K562 (cell line): ENCODE results near the gene CNGB1. TPM values are rescaled to one million over a fixed set of nuclear protein-coding genes. Genes with fewer than 3 reads are reported as not detected.

Experiments used
- BRD4 ChIP-seq: fragments of 200-600 bp; sonication (generic); IDR thresholded peaks from 2 replicates; pipeline ENCODE4 v1.6.1; 2017; ENCODE audit warnings: inconsistent platforms
- CBX8 ChIP-seq: fragments of 200-600 bp; sonication (generic); IDR thresholded peaks from 2 replicates; pipeline ENCODE4 v1.6.1; 2012; ENCODE audit warnings: borderline replicate concordance, mixed run types, low read depth, mild to moderate bottlenecking, moderate library complexity, mixed read lengths, low read length, control low read depth, inconsistent platforms; ENCODE audit not compliant: poor library complexity, severe bottlenecking; ENCODE audit errors: extremely low read depth
- CREM ChIP-seq: IDR thresholded peaks from 2 replicates; pipeline ENCODE4 v1.6.1; 2014; ENCODE audit warnings: antibody characterized with exemption, low read depth
- DACH1 ChIP-seq: fragments of 450-650 bp; IDR thresholded peaks from 2 replicates; pipeline ENCODE4 v1.6.1; 2018; ENCODE audit not compliant: partially characterized antibody
- DNMT1 ChIP-seq: fragments of 450-650 bp; IDR thresholded peaks from 2 replicates; pipeline ENCODE4 v1.6.1; 2016; ENCODE audit warnings: antibody characterized with exemption, mild to moderate bottlenecking
- ETV1 ChIP-seq: fragments of 450-650 bp; conservative IDR thresholded peaks from 2 replicates; pipeline ENCODE4 v1.6.1; 2016; ENCODE audit warnings: missing genetic modification characterization, control low read depth, low read depth, missing compliant biosample characterization
- ETV6 ChIP-seq, 3 experiments: fragments of 150-350 bp in 1 of 3; sonication (generic) in 1 of 3; formaldehyde crosslinking in 1 of 3; IDR thresholded peaks; 2 replicates each; pipeline versions ENCODE4 v1.6.1 to v1.8.0; 2014 to 2022; ENCODE audit warnings: borderline replicate concordance in 2 of 3, low read depth in 2 of 3, antibody characterized with exemption in 1 of 3, low read length in 1 of 3, mild to moderate bottlenecking in 1 of 3, missing genetic modification reagents in 1 of 3
- FOXP4 ChIP-seq: sonication (generic); formaldehyde crosslinking; IDR thresholded peaks from 2 replicates; pipeline ENCODE4 v1.8.0; 2022; ENCODE audit warnings: mild to moderate bottlenecking, missing genetic modification reagents, borderline replicate concordance
- HIVEP1 ChIP-seq: fragments of 250-450 bp; sonication (Bioruptor Pico); IDR thresholded peaks from 2 replicates; pipeline ENCODE4 v1.4.0; 2020; ENCODE audit warnings: mild to moderate bottlenecking
- HMGN3 ChIP-seq: IDR thresholded peaks from 2 replicates; pipeline ENCODE4 v1.6.1; 2011; ENCODE audit warnings: borderline replicate concordance, low read depth, mild to moderate bottlenecking, mixed read lengths, low read length; ENCODE audit not compliant: insufficient read length; ENCODE audit errors: extremely low read depth
- PPARD ChIP-seq: fragments of 250-450 bp; sonication (Bioruptor Pico); IDR thresholded peaks from 2 replicates; pipeline ENCODE4 v1.8.0; 2022; ENCODE audit warnings: inconsistent platforms, mild to moderate bottlenecking, moderate library complexity
- PRPF4 ChIP-seq: fragments of 200-400 bp; formaldehyde crosslinking; IDR thresholded peaks from one replicate; pipeline ENCODE4 v1.6.1; 2017; ENCODE audit warnings: low read length, low read depth, mild to moderate bottlenecking; ENCODE audit not compliant: insufficient read depth, poor library complexity, severe bottlenecking
- PTRF ChIP-seq: fragments of 450-650 bp; IDR thresholded peaks from 2 replicates; pipeline ENCODE4 v1.6.1; 2016; ENCODE audit warnings: mild to moderate bottlenecking, missing genetic modification characterization, missing compliant biosample characterization
- RB1 ChIP-seq: fragments of 450-650 bp; IDR thresholded peaks from 2 replicates; pipeline ENCODE4 v1.6.1; 2017; ENCODE audit warnings: low read depth, mild to moderate bottlenecking
- RBM22 ChIP-seq: fragments of 200-400 bp; formaldehyde crosslinking; IDR thresholded peaks from 2 replicates; pipeline ENCODE4 v1.6.1; 2018; ENCODE audit warnings: low read length, low read depth; ENCODE audit not compliant: poor library complexity, severe bottlenecking
- RFX1 ChIP-seq: fragments of 450-650 bp; IDR thresholded peaks from 2 replicates; pipeline ENCODE4 v1.6.1; 2016; ENCODE audit warnings: mild to moderate bottlenecking, moderate library complexity
- SIRT6 ChIP-seq: IDR thresholded peaks from one replicate; pipeline ENCODE4 v1.6.1; 2012; ENCODE audit warnings: low read depth, mild to moderate bottlenecking, control low read depth, inconsistent platforms, low read length, moderate library complexity
- SRF ChIP-seq, 2 experiments: fragments of 250-450, 450-650 bp in 1 of 2; sonication (Bioruptor Pico) in 1 of 2; sonication (generic) in 1 of 2; formaldehyde crosslinking; IDR thresholded peaks; 2 replicates each; pipeline versions ENCODE4 v1.5.0 to v1.5.1; 2020 to 2022; ENCODE audit warnings: mild to moderate bottlenecking in 1 of 2, missing genetic modification reagents in 1 of 2
- TBL1XR1 ChIP-seq, 2 experiments: IDR thresholded peaks; 2 replicates each; pipeline ENCODE4 v1.6.1; 2012; ENCODE audit warnings: improper control_type of control experiment in 2 of 2, low read length in 2 of 2, mild to moderate bottlenecking in 1 of 2
- ZNF124 ChIP-seq: sonication (generic); formaldehyde crosslinking; IDR thresholded peaks from 2 replicates; pipeline ENCODE4 v1.8.1; 2022; ENCODE audit warnings: missing genetic modification reagents
- ZNF212 ChIP-seq: fragments of 450-650 bp; formaldehyde crosslinking; IDR thresholded peaks from 2 replicates; pipeline ENCODE4 v1.4.0; 2020; ENCODE audit warnings: mild to moderate bottlenecking
- polyA plus RNA-seq, 8 experiments: library from polyadenylated mRNA; depleted of rRNA in 4 of 8; stranded (reverse) in 5 of 8; unstranded in 3 of 8; fragments of >200 nt; fragmentation: Nextera tagmentation in 2 of 8; fragmentation: Illumina TruSeq in 1 of 8; extraction: Ambion mirVana in 2 of 8; extraction: Trizol in 1 of 8; gene quantifications; 2 replicates each; pipeline versions ENCODE4 v1.2.1 to v1.2.3, GENCODE V29; 2011 to 2014; ENCODE audit warnings: inconsistent platforms in 1 of 8, missing spikeins in 1 of 8
- total RNA-seq, 7 experiments: library from RNA; depleted of rRNA in 6 of 7; stranded (reverse); fragments of >200 nt in 6 of 7; fragmentation: Illumina TruSeq in 2 of 7; extraction: Trizol in 2 of 7; gene quantifications; 2 replicates each; pipeline versions ENCODE4 v1.2.1 to v1.2.3, GENCODE V29; 2011 to 2021; ENCODE audit warnings: low replicate concordance in 1 of 7
- TF ChIP-seq, protein P1 (sequence below), 2 experiments: IDR thresholded peaks in 1 of 2; conservative IDR thresholded peaks in 1 of 2; 2 replicates each; pipeline ENCODE4 v1.6.1; 2016; ENCODE audit warnings: low read depth in 2 of 2, mild to moderate bottlenecking in 1 of 2, missing compliant biosample characterization in 1 of 2, missing genetic modification characterization in 1 of 2, moderate library complexity in 1 of 2

The CNGB1 gene
- total and polyA plus RNA-seq, 9 of the 15 experiments (the other 6 are each of a cell fraction or from before 2014, with no cell fraction given) = not detected

DNA sequence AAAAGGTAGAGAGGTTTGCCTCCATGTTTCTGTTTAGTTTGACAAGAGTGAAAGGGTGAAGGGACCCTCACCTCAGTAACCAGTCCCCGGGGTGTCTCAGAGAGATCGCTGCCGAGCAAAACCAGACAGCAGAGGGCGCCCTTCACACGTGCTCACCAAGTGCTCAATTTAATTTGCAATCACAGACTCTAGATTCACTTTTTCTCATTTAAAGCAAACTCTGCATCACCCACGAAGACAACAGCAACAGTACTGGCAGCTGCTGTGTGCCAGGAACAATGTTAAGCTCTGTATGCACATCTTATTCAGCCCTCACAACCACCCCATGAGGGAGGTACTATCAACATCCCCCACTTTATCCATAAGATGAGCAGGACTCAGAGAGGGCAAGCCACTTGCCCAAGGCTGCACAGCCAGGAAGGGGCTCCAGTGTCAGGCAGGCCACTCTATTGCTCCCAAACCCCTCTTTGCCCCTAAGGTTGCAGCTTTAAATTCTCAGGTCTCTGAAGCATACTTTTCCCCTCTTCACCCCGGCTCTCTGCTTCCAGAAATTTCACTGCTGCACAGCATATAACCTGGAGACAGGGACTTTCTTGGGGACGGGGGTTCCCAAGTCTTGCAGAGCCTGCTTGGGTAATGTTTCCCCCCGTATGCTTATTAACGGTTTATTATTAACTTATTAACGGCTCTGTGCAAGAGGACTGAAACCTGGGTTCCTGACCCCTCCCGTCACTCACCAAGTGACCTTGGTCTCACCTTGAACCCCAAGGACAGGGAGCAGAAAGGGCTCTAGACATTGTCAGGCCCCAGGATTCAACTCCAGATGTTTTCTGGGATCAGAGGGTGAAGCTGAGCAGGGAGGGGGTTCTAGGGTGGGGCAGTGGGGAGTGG, 70.9 kb downstream of the CNGB1 start (continued):
- TF ChIP-seq CBX8 = no peak
- TF ChIP-seq CREM = 0 out of 2 replicates have a peak, but pooled peaks have one; percentile 7
- TF ChIP-seq PTRF = no peak
- no peak for TF ChIP-seq TBL1XR1 (IDR thresholded peaks at IDR 0.05; ENCODE audit: low read length in 2 of 2)
- no peak for TF ChIP-seq BRD4
- no peak for TF ChIP-seq HIVEP1 (CRISPR knock-in tag)
- TF ChIP-seq ZNF124 (CRISPR knock-in tag) = no peak
- TF ChIP-seq RB1 = peak; percentile 9; the same call in 1 of the 2 replicates
- TF ChIP-seq ETV1 (tag) = 0 out of 2 replicates have a peak, but pooled peaks have one; percentile 19
- TF ChIP-seq SIRT6 = no peak
- TF ChIP-seq SRF (CRISPR knock-in tag; IDR thresholded peaks at IDR 0.05) = no peak
- TF ChIP-seq ETV6 (IDR thresholded peaks at IDR 0.05; ENCODE audit: borderline replicate concordance in 1 of 2, low read depth in 2 of 2, low read length in 1 of 2) = no peak
- no peak for TF ChIP-seq ETV6 (CRISPR knock-in tag; IDR thresholded peaks at IDR 0.05; ENCODE audit: borderline replicate concordance)
- no peak for TF ChIP-seq PRPF4
- TF ChIP-seq, protein P1, sequence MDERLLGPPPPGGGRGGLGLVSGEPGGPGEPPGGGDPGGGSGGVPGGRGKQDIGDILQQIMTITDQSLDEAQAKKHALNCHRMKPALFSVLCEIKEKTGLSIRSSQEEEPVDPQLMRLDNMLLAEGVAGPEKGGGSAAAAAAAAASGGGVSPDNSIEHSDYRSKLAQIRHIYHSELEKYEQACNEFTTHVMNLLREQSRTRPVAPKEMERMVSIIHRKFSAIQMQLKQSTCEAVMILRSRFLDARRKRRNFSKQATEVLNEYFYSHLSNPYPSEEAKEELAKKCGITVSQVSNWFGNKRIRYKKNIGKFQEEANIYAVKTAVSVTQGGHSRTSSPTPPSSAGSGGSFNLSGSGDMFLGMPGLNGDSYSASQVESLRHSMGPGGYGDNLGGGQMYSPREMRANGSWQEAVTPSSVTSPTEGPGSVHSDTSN (CRISPR knock-in tag; IDR thresholded peaks at IDR 0.05; ENCODE audit: low read depth) = no peak
- TF ChIP-seq, protein P1 (tag; conservative IDR thresholded peaks at IDR 0.05; ENCODE audit: low read depth) = no peak
- peak; percentile 21 for TF ChIP-seq DACH1
- no peak for TF ChIP-seq PPARD (CRISPR knock-in tag)
- TF ChIP-seq HMGN3 = no peak
- TF ChIP-seq FOXP4 (CRISPR knock-in tag) = no peak
- TF ChIP-seq RFX1 = no peak
- no peak for TF ChIP-seq ZNF212 (CRISPR knock-in tag)
- TF ChIP-seq DNMT1 = no peak
- no peak for TF ChIP-seq RBM22
